Adrenal gland (tissue), 5 donors: ENCODE data around the gene TMED6.

ENCODE experiments used
- POLR2A ChIP-seq, 2 donors: fragments of 450-650 bp; IDR thresholded peaks; one replicate each; pipeline ENCODE4 v1.6.1; 2017; ENCODE audit warnings: antibody characterized with exemption in 2 of 2, mild to moderate bottlenecking in 2 of 2, moderate library complexity in 1 of 2
- TF ChIP-seq, protein P1 (sequence below), 6 experiments: fragments of 450-650 bp in 4 of 6; fragments of 200-600 bp in 2 of 6; sonication (generic) in 1 of 6; IDR thresholded peaks; 1 replicate in 5 of 6; 2 replicates in 1 of 6; pipeline versions ENCODE4 v1.5.1 to v1.8.0; 2016 to 2021; ENCODE audit warnings: antibody characterized with exemption in 6 of 6, mild to moderate bottlenecking in 2 of 6, moderate library complexity in 1 of 6
- donor health status: DM: no; HTN: no; CAD: no.

DNA sequence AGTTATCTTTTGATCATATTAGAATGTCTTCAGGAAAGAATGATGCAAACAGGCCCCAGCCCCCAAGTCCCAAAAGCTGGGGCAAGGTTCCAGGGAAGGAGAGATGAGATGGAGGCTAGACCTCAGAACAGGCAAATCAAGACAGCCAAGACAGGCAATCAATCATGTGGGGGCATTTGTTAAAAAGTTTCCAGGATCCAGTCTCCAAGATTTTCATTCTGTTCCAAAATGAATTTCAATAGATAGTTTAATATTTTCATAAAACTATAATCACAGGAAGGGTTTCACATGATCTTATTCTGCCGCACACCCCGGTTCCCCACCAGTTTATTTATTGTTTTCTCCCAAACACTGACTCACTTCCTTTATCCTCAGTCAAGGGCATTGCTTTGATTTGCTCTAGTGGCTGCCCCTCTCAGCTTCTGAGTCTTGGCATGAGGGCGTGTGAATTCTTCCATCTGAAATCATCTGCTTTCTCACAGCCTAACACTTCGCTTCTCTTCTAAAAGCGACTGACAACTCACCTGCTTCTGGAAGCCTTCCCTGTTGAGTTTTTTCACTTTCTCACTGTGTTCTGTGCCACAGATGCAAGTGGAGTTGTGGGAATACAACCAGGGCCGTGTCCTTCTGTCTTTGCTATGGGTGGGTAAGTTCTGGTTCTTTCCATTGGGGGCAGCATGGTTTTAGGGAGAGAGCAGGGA is 46.4 kb upstream of the TMED6 start:
- TF ChIP-seq POLR2A (IDR thresholded peaks at IDR 0.05) = peak in 1 of 2 donors; percentile 5
- TF ChIP-seq, protein P1, sequence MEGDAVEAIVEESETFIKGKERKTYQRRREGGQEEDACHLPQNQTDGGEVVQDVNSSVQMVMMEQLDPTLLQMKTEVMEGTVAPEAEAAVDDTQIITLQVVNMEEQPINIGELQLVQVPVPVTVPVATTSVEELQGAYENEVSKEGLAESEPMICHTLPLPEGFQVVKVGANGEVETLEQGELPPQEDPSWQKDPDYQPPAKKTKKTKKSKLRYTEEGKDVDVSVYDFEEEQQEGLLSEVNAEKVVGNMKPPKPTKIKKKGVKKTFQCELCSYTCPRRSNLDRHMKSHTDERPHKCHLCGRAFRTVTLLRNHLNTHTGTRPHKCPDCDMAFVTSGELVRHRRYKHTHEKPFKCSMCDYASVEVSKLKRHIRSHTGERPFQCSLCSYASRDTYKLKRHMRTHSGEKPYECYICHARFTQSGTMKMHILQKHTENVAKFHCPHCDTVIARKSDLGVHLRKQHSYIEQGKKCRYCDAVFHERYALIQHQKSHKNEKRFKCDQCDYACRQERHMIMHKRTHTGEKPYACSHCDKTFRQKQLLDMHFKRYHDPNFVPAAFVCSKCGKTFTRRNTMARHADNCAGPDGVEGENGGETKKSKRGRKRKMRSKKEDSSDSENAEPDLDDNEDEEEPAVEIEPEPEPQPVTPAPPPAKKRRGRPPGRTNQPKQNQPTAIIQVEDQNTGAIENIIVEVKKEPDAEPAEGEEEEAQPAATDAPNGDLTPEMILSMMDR (IDR thresholded peaks at IDR 0.05) = peak; percentile 37 to 84 (median 78)
